ENCODE results near the gene PACS1. TPM values are rescaled to one million over a fixed set of nuclear protein-coding genes. Genes with fewer than 3 reads are reported as not detected.

Gene PACS1
- total and polyA plus RNA-seq, 5 donors from 2014 or later = 43.8 to 306 (median 48.3) TPM

GRCh38 chr11:66187453-66187852, 117.4 kb downstream of the PACS1 start:
- peak overlapping the region in 1 of 4 donors; percentile 2 for H3K4me3 Mint-ChIP-seq
- H3K27ac Mint-ChIP-seq = peak overlapping the region in 1 of 3 donors; percentile 79

GRCh38 chr11:66188580-66188979, 118.5 kb downstream of the PACS1 start:
- Mint-ChIP-seq H3K27me3 (no peaks in the 10 kb centered on the region), H3K36me3 (peaks cover 46% of the 10 kb centered on the region), H3K4me3 (no peak overlapping the region), H3K27ac (no peak overlapping the region), H3K4me1 (peaks cover 29 to 71% (median 39%) of the 10 kb centered on the region in 4 donors), H3K9me3 (no peaks in the 10 kb centered on the region)
- peaks cover 9% of the 10 kb centered on the region for H3K4me1 ChIP-seq (ENCODE audit: control insufficient read depth, insufficient read depth, low read length, poor library complexity, severe bottlenecking)
- no peaks in the 10 kb centered on the region for H3K27me3 ChIP-seq (ENCODE audit: control insufficient read depth, insufficient read depth, low read length)
- DNase-seq = no peak
- H3K27ac ChIP-seq (ENCODE audit: insufficient read depth, low read length, poor library complexity, severe bottlenecking) = no peak overlapping the region
- no peak for ATAC-seq (ENCODE audit: low read depth in 2 of 2)
- H3K9me3 ChIP-seq (ENCODE audit: control insufficient read depth in 2 of 2, low read length in 2 of 2) = no peaks in the 10 kb centered on the region
- peaks cover 37% of the 10 kb centered on the region for H3K36me3 ChIP-seq (ENCODE audit: control insufficient read depth, insufficient read depth, low read length)
- H3K4me3 ChIP-seq (ENCODE audit: low read depth, low read length) = no peak overlapping the region

More at GRCh38 chr11:66187453-66187852, 117.4 kb downstream of the PACS1 start:
- Mint-ChIP-seq H3K36me3 (peaks cover 38% of the 10 kb centered on the region), H3K27me3 (no peaks in the 10 kb centered on the region), H3K9me3 (no peaks in the 10 kb centered on the region), H3K4me1 (peaks cover 34 to 75% (median 45%) of the 10 kb centered on the region in 4 donors)
- ATAC-seq (ENCODE audit: low read depth in 2 of 2) (no peak), DNase-seq (no peak)
- Histone ChIP-seq H3K4me3 (ENCODE audit: low read depth, low read length) (no peak overlapping the region), H3K27ac (ENCODE audit: insufficient read depth, low read length, poor library complexity, severe bottlenecking) (no peak overlapping the region), H3K4me1 (ENCODE audit: control insufficient read depth, insufficient read depth, low read length, poor library complexity, severe bottlenecking) (peaks cover 10% of the 10 kb centered on the region), H3K36me3 (ENCODE audit: control insufficient read depth, insufficient read depth, low read length) (peaks cover 31% of the 10 kb centered on the region), H3K27me3 (ENCODE audit: control insufficient read depth, insufficient read depth, low read length) (no peaks in the 10 kb centered on the region), H3K9me3 (ENCODE audit: control insufficient read depth in 2 of 2, low read length in 2 of 2) (no peaks in the 10 kb centered on the region)

GRCh38 chr11:66189031-66189745, 119.1 kb downstream of the PACS1 start:
- no peaks in the 10 kb centered on the region for H3K27me3 Mint-ChIP-seq
- Histone ChIP-seq H3K4me3 (ENCODE audit: low read depth, low read length) (no peak overlapping the region), H3K36me3 (ENCODE audit: control insufficient read depth, insufficient read depth, low read length) (peaks cover 42% of the 10 kb centered on the region), H3K27me3 (ENCODE audit: control insufficient read depth, insufficient read depth, low read length) (no peaks in the 10 kb centered on the region), H3K27ac (ENCODE audit: insufficient read depth, low read length, poor library complexity, severe bottlenecking) (no peak overlapping the region), H3K9me3 (ENCODE audit: control insufficient read depth in 2 of 2, low read length in 2 of 2) (no peaks in the 10 kb centered on the region), H3K4me1 (ENCODE audit: control insufficient read depth, insufficient read depth, low read length, poor library complexity, severe bottlenecking) (peaks cover 5% of the 10 kb centered on the region)
- ATAC-seq (ENCODE audit: low read depth in 2 of 2) = no peak
- peaks cover 25 to 66% (median 37%) of the 10 kb centered on the region in 4 donors for H3K4me1 Mint-ChIP-seq
- H3K36me3 Mint-ChIP-seq = peaks cover 48% of the 10 kb centered on the region
- H3K27ac Mint-ChIP-seq = peak overlapping the region in 1 of 3 donors; percentile 46
- H3K4me3 Mint-ChIP-seq = no peak overlapping the region
- DNase-seq = no peak
- no peaks in the 10 kb centered on the region for H3K9me3 Mint-ChIP-seq

- Histone ChIP-seq H3K27me3 (ENCODE audit: control insufficient read depth, insufficient read depth, low read length) (no peaks in the 10 kb centered on the region), H3K4me3 (ENCODE audit: low read depth, low read length) (no peak overlapping the region), H3K4me1 (ENCODE audit: control insufficient read depth, insufficient read depth, low read length, poor library complexity, severe bottlenecking) (peaks cover under 1% of the 10 kb centered on the region), H3K36me3 (ENCODE audit: control insufficient read depth, insufficient read depth, low read length) (peaks cover 49% of the 10 kb centered on the region), H3K27ac (ENCODE audit: insufficient read depth, low read length, poor library complexity, severe bottlenecking) (no peak overlapping the region), H3K9me3 (ENCODE audit: control insufficient read depth in 2 of 2, low read length in 2 of 2) (no peaks in the 10 kb centered on the region)
- Mint-ChIP-seq H3K27ac (no peak overlapping the region), H3K4me1 (peaks cover 18 to 50% (median 26%) of the 10 kb centered on the region in 4 donors), H3K27me3 (no peaks in the 10 kb centered on the region), H3K9me3 (no peaks in the 10 kb centered on the region), H3K4me3 (no peak overlapping the region), H3K36me3 (peaks cover 51% of the 10 kb centered on the region)
- DNase-seq = no peak
- ATAC-seq (ENCODE audit: low read depth in 2 of 2) = no peak
These were observed 120.7 kb downstream of the PACS1 start for GRCh38 chr11:66190786-66191185.

DNA sequence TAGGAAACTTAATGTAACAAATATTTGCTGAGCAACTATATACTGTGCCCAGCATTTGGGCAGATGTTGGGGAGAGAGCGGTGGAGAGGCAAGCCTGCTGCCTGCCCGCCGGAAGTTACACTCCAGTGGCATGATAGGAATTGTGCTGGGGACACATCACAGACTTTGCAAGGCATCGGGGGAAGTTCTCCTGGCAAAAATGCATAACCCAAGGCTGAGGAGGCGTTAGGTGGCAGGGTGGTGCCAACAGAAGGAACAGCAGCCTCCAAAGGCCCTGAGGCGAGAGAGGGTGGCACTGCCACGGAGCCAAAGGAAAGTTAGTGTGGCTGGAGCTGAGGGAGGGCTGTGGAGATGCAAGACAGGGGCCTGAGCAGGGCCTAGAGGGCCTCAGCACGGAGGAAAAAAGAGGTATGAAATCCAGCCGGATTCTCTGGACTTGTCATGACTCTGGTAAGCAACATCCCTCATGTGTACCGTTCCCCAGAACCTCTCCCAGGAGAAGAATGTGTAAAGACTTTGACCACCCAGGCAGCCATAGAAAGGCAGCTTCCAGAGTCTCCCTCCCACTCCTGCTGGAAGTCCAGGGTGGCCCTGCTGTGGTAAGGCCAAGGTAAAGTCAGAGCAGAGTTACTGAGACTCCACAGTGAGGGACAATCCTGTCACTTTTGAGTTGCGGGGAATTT, 122.2 kb downstream of the PACS1 start:
- no peak overlapping the region for H3K27ac Mint-ChIP-seq
- Histone ChIP-seq H3K9me3 (ENCODE audit: control insufficient read depth in 2 of 2, low read length in 2 of 2) (no peaks in the 10 kb centered on the region), H3K36me3 (ENCODE audit: control insufficient read depth, insufficient read depth, low read length) (peaks cover 54% of the 10 kb centered on the region), H3K27me3 (ENCODE audit: control insufficient read depth, insufficient read depth, low read length) (no peaks in the 10 kb centered on the region), H3K4me3 (ENCODE audit: low read depth, low read length) (no peak overlapping the region), H3K27ac (ENCODE audit: insufficient read depth, low read length, poor library complexity, severe bottlenecking) (no peak overlapping the region), H3K4me1 (ENCODE audit: control insufficient read depth, insufficient read depth, low read length, poor library complexity, severe bottlenecking) (no peaks in the 10 kb centered on the region)
- no peaks in the 10 kb centered on the region for H3K9me3 Mint-ChIP-seq
- no peak for ATAC-seq (ENCODE audit: low read depth in 2 of 2)
- peaks cover 12 to 40% (median 18%) of the 10 kb centered on the region in 4 donors for H3K4me1 Mint-ChIP-seq
- no peak overlapping the region for H3K4me3 Mint-ChIP-seq
- no peaks in the 10 kb centered on the region for H3K27me3 Mint-ChIP-seq
- no peak for DNase-seq
- peaks cover 41% of the 10 kb centered on the region for H3K36me3 Mint-ChIP-seq

DNA sequence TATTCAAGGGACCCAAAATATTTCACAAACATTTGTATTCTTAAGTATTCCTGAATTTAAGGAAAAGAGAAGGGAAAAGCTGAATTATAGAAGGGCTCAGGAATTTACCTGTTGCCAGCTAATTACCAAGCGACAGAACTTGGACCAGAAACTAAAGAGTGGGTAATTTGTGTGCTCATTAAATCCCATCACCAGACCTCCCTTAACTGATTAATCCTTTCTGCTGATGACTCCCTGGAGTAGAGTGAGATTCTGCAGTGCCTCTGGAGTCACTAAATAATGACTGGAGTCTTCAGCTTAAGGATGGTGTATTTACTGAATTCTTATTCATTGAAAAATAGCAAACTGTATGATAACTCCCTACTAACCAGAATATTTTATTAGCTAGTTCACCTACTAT, 124.3 kb downstream of the PACS1 start:
- Histone ChIP-seq H3K36me3 (ENCODE audit: control insufficient read depth, insufficient read depth, low read length) (peaks cover 66% of the 10 kb centered on the region), H3K27me3 (ENCODE audit: control insufficient read depth, insufficient read depth, low read length) (no peaks in the 10 kb centered on the region), H3K4me3 (ENCODE audit: low read depth, low read length) (no peak overlapping the region), H3K4me1 (ENCODE audit: control insufficient read depth, insufficient read depth, low read length, poor library complexity, severe bottlenecking) (no peaks in the 10 kb centered on the region), H3K27ac (ENCODE audit: insufficient read depth, low read length, poor library complexity, severe bottlenecking) (no peak overlapping the region), H3K9me3 (ENCODE audit: control insufficient read depth in 2 of 2, low read length in 2 of 2) (no peaks in the 10 kb centered on the region)
- Mint-ChIP-seq H3K4me1 (peaks cover 0 to 31% (median 5%) of the 10 kb centered on the region in 4 donors), H3K27ac (no peak overlapping the region), H3K4me3 (no peak overlapping the region), H3K36me3 (peaks cover 35% of the 10 kb centered on the region), H3K9me3 (peaks cover 0 to 2% (median 0%) of the 10 kb centered on the region in 7 donors), H3K27me3 (no peaks in the 10 kb centered on the region)
- no peak for DNase-seq
- no peak for ATAC-seq (ENCODE audit: low read depth in 2 of 2)

DNA sequence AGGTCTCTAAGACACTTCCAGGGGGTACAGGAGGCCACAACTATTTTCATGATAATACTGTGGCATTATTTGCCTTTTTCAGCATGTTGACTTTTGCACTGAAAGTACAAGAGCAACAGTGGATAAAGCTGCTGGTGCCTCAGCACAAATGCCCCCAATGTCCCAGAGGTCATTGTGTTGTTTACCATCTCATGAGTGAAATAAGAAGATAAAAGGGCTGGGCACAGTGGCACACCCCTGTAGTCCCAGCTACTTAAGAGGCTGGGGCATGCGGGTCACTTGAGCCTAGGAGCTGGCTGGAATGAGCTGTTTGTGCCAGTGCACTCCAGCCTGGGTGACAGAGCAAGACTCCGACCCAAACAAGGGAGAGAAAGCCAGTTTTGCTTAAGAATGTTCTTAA, 125.8 kb downstream of the PACS1 start:
- H3K27me3 ChIP-seq (ENCODE audit: control insufficient read depth, insufficient read depth, low read length) = no peaks in the 10 kb centered on the region
- Mint-ChIP-seq H3K36me3 (peaks cover 36% of the 10 kb centered on the region), H3K9me3 (peaks cover 1 to 7% (median 5%) of the 10 kb centered on the region in 7 donors), H3K4me3 (no peak overlapping the region), H3K4me1 (peaks cover 0 to 22% (median 4%) of the 10 kb centered on the region in 4 donors), H3K27ac (no peak overlapping the region), H3K27me3 (no peaks in the 10 kb centered on the region)
- DNase-seq (no peak), ATAC-seq (ENCODE audit: low read depth in 2 of 2) (no peak)
- no peak overlapping the region for H3K27ac ChIP-seq (ENCODE audit: insufficient read depth, low read length, poor library complexity, severe bottlenecking)
- no peaks in the 10 kb centered on the region for H3K4me1 ChIP-seq (ENCODE audit: control insufficient read depth, insufficient read depth, low read length, poor library complexity, severe bottlenecking)
- peaks cover 58% of the 10 kb centered on the region for H3K36me3 ChIP-seq (ENCODE audit: control insufficient read depth, insufficient read depth, low read length)
- no peaks in the 10 kb centered on the region for H3K9me3 ChIP-seq (ENCODE audit: control insufficient read depth in 2 of 2, low read length in 2 of 2)
- H3K4me3 ChIP-seq (ENCODE audit: low read depth, low read length) = no peak overlapping the region
